Ovary (tissue), 3 donors: ENCODE results near the gene PYGB.

ENCODE experiments used
- EP300 ChIP-seq: sonication (generic); formaldehyde crosslinking; IDR thresholded peaks from one replicate; pipeline ENCODE4 v1.6.1; 2017; ENCODE audit warnings: antibody characterized with exemption
- POLR2A ChIP-seq: fragments of 450-650 bp; IDR thresholded peaks from one replicate; pipeline ENCODE4 v1.6.1; 2017; ENCODE audit warnings: antibody characterized with exemption, mild to moderate bottlenecking, moderate library complexity
- TF ChIP-seq, protein P1 (sequence below), 3 donors: fragments of 450-650 bp in 2 of 3; fragments of 200-600 bp in 1 of 3; IDR thresholded peaks; one replicate each; pipeline versions ENCODE4 v1.5.1 to v1.8.0; 2016 to 2022; ENCODE audit warnings: antibody characterized with exemption in 3 of 3, mild to moderate bottlenecking in 1 of 3
- donor health status: DM: no; HTN: no; CAD: no.

DNA sequence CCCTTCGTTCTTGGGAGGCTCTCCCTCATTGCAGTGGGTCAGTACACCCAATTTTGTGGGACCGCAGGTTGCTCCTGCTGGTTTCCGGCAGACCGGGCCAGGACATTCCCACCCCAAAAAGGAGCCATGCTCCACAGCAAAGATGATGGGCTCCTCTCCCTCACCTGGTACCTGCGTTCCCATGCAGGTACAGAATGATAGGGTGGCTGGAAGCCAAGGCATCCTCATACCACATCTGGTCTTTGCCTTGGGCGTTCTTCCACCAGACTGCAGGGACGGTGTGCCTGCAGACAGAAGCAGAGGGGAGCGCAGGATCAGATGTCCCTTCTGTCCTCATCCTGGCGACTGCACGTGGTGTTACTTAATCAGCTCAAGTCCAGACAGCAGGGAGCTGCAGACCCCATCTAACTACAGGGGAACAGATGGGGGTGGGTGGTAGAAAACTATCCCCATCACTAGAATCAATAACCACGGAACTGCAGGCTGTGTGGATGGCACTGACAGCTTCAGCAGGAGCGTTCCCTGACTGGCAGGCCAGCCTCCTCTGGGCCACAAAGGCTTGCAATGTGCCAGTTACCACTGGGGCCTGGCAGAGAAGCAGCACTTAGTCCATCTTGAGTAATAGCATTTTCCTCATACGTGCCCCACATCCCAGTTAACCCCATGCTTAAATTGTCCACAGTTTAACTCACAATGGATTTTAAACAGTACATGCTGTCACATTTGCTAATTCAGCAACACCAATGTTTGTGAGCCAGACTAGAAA is 72.3 kb downstream of the PYGB start:
- TF ChIP-seq, protein P1, sequence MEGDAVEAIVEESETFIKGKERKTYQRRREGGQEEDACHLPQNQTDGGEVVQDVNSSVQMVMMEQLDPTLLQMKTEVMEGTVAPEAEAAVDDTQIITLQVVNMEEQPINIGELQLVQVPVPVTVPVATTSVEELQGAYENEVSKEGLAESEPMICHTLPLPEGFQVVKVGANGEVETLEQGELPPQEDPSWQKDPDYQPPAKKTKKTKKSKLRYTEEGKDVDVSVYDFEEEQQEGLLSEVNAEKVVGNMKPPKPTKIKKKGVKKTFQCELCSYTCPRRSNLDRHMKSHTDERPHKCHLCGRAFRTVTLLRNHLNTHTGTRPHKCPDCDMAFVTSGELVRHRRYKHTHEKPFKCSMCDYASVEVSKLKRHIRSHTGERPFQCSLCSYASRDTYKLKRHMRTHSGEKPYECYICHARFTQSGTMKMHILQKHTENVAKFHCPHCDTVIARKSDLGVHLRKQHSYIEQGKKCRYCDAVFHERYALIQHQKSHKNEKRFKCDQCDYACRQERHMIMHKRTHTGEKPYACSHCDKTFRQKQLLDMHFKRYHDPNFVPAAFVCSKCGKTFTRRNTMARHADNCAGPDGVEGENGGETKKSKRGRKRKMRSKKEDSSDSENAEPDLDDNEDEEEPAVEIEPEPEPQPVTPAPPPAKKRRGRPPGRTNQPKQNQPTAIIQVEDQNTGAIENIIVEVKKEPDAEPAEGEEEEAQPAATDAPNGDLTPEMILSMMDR (IDR thresholded peaks at IDR 0.05): no peak
- TF ChIP-seq EP300: no peak
- no peak for TF ChIP-seq POLR2A
